GM21619 (cell line): Measurements from ENCODE around the gene CCT8L2.
"Not testable (repeated sequence)": the region's sequence is repeated elsewhere in the genome, so short reads cannot be mapped to it uniquely, and the experiment has no call there.

Experiments used
- ATAC-seq: cut with Tn5 transposase; IDR thresholded peaks from one replicate; pipeline ENCODE4 v1.9.1; 2021; ENCODE audit not compliant: unreplicated experiment

CCT8L2 gene

GRCh38 chr22:16592710-16593109 lies at the start of gene CCT8L2:
TSS of gene CCT8L2 (minus strand) at chr22:16592810. CDS start at chr22:16592550, 260 bp downstream.
- ATAC-seq, result not testable (repeated sequence)

GRCh38 chr22:16635442-16635841 lies 42.8 kb upstream of the CCT8L2 start:
- ATAC-seq, result not testable (repeated sequence)

GRCh38 chr22:16634092-16634491 lies 41.5 kb upstream of the CCT8L2 start:
- ATAC-seq, result not testable (repeated sequence)

GRCh38 chr22:16628476-16628875 lies 35.9 kb upstream of the CCT8L2 start:
- not testable (repeated sequence) for ATAC-seq

- ATAC-seq, result not testable (repeated sequence)
These were observed 32.4 kb upstream of the CCT8L2 start for GRCh38 chr22:16625018-16625417.

- ATAC-seq, result not testable (repeated sequence)
These were observed 31.0 kb upstream of the CCT8L2 start for GRCh38 chr22:16623595-16623994.

GRCh38 chr22:16617516-16617915 lies 24.9 kb upstream of the CCT8L2 start:
- ATAC-seq, result not testable (repeated sequence)

- not testable (repeated sequence) for ATAC-seq
These were observed 23.9 kb upstream of the CCT8L2 start for GRCh38 chr22:16616390-16616938.

GRCh38 chr22:16615606-16616245 lies 23.1 kb upstream of the CCT8L2 start:
- not testable (repeated sequence) for ATAC-seq

GRCh38 chr22:16609548-16610261 lies 17.1 kb upstream of the CCT8L2 start:
- ATAC-seq, result no peak

GRCh38 chr22:16608931-16609330 lies 16.3 kb upstream of the CCT8L2 start:
- ATAC-seq, result no peak

- not testable (repeated sequence) for ATAC-seq
These were observed 11.8 kb upstream of the CCT8L2 start for GRCh38 chr22:16604257-16604998.

GRCh38 chr22:16603770-16604242 lies 11.2 kb upstream of the CCT8L2 start:
- ATAC-seq, result not testable (repeated sequence)

GRCh38 chr22:16603448-16603768 lies 10.8 kb upstream of the CCT8L2 start:
- no peak for ATAC-seq

GRCh38 chr22:16602728-16603447 lies 10.3 kb upstream of the CCT8L2 start:
- not testable (repeated sequence) for ATAC-seq

GRCh38 chr22:16602224-16602727 lies 9.7 kb upstream of the CCT8L2 start:
- not testable (repeated sequence) for ATAC-seq

GRCh38 chr22:16601437-16602223 lies 9.0 kb upstream of the CCT8L2 start:
- ATAC-seq, result no peak

GRCh38 chr22:16600644-16601436 lies 8.2 kb upstream of the CCT8L2 start:
- ATAC-seq, result not testable (repeated sequence)

- ATAC-seq, result not testable (repeated sequence)
These were observed 7.0 kb upstream of the CCT8L2 start for GRCh38 chr22:16599648-16600047.
